NCI-H510A (cell line): Measurements from ENCODE around the gene GSAP.

Experiments
- DNase-seq: peaks from one replicate; lab custom pipeline; 2025; lab: John Stamatoyannopoulos, UW

The GSAP gene

DNA sequence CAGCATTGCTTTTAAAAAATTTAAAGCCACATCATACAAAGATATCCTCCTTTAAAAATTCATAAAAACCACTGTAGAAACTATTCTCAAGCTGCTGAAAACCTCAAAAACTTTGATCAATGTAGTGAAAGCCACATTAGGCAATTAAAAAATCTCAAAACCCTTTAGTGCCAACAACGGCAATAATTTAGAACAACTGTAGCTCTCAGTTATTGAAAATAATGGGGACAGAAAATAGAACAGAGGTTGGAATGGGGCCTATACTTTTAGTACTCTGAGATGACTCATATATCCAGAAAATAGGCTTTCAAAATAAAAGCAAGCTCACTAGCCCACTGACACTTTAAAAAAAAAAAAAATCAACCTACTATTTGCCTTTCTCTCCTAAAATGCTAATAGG lies 87.5 kb downstream of the GSAP start:
- no peak for DNase-seq

DNA sequence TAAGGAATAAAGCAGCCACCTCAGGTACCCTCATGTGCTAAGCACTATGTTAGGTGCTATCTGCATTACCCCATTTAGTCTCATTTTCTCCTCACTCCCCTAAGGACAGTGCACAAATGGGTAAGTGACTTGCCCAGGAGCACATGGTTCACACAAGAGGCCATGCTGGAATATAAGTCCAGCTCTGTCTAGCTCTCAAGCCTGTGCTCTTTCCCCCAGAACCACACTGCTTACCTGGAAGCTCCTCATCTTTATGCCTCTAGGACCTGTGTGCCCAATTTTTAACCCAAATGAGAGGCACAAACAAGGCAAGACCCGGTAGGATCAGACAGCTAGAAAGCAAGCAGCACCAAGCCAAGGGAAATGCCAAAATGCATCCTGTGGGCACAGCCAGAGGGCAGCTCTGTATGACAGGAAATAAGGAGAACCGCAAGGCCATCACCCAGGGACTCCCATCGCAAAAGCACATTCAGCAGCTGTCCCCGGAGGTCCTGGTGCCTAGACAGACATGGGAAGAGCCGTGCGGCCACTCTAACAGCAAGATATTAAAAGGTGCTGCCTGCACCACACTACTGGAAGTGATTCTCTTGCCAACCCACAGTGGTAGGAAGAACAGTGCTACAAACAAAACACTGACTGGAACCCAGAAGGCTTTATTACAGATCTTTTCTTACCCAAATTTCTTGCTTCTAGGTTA lies 88.1 kb downstream of the GSAP start:
- no peak for DNase-seq

DNA sequence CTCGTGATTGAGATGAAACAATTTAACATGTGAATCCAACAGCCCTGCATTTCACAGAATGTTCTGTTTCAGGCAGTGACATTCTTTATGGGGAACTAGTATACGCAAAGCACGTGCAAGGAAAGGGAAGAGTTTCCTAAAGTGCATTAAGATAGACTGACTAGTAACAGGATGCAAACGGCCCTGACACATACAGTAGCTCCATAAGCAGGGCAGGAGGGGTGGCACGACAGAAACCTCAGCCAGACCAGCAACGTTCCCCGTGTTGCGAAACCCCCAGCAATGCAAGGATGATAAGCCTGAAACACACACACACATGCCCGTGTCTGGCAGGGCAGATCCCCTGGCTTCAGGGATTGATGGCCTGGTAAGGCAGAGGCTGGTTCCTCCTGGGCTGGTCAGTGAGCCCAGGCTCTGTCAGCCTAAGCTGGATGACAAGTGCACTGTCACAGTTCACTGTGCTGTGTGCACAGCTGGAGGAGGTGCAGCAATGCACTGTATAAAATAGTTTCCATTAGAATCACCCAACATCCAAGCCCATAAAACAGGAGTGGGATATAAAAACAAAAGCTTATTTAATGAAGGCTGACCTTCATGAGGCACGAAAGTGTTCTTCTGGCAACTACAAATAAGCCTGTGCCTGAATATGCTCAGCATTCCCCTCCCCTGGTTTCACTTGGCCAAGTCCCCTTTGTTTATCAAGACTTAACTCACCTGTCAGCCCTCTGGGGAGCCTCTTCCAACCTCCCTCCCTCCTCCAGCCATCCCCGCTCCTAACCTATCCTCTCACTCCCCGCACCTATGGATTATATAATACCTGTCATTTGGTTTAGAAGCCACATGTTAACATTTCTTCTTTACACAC lies 88.8 kb downstream of the GSAP start:
- no peak for DNase-seq

DNA sequence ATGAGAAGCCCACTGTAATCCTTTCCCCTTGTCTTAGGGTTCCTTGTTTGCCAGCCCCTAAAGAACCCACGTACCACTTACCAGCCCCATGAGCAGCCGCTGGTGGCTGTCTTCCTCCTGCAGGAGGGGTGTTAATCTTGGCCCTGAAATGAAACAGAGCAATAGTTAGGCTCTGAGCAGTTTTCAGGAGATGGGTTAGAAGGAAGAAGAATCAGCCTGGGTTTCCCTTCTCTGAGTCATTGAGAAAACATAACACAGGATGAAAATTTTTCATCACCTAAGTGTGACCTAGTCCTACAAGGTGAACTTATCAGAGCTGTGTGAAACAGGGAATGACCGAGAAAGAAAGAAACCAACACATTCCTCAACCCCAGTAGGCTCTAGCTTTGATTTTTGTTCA lies 90.0 kb downstream of the GSAP start:
- DNase-seq, result no peak

DNA sequence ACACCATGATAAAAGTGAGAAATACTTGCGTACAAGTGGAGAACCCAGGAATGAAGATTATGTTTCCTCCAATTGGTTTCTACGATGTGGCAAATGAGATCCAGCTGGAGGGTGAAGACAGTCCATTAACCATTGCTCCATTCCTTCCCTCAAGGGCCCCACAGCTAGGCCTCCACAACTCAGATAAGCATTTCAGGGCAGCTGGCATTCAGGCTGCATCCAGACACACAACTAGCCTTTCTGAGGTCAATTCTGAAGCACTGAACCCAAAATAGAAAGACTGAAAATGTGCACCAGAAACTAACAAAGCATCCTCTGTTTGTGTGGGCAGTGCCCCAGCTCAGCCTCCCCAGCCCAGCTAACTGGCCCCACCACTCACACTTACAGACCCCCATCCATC lies 94.8 kb downstream of the GSAP start:
- no peak for DNase-seq

DNA sequence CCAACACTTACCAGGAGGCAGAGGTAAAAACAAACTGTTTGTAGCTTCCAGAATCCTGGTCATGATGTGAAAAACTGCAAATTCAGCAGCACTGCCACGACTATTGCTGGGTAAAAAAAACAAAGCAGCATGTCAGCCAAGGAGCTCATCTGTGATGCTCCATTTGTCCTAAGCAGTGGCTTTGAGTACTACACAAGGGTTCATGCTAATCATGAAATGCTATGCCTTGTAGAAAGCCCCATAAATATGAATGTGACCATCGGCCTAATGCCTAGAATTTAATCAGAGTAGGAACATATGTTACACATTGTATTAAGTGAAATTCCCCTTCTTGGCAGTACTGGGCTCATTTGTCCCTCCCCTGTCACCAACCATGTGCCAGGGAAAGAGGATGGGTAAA lies 95.4 kb downstream of the GSAP start:
- no peak for DNase-seq

DNA sequence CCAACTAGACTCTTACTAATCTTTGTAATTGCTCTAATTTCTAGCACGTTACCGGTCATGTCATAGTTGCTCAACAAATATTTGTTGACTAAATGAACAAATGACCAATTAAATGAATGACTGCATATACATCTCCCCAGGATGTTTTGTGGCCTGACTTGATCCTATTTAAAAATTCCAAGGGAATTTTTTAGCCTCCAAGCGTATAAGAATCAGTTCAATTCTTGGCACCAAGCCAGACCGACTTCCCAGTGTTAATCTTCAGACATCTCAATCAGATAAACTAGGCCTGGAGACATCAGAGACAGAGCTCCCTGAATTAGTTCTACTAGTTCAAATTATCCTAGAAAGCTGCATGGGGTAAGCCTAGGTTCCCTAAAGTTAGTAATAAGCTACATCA lies 96.0 kb downstream of the GSAP start:
- DNase-seq, result no peak

DNA sequence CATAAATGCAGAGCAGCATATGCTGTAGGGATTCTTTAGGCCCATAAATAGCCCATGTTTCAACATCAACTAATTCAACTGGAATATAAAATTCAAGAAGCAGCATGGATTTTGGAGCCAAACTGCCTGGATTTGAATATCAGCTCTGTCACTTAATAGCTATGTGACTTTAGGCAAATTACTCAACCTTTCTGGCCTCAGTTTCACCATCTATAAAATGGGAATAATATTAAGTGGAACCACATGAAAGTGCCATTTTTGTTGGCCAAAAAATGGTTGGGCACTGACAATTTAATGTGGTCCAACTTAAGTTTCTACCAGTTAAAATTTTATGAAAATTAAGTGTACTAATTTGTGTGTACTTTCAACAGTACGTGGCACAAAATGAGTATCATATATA lies 98.1 kb downstream of the GSAP start:
- DNase-seq, result no peak

DNA sequence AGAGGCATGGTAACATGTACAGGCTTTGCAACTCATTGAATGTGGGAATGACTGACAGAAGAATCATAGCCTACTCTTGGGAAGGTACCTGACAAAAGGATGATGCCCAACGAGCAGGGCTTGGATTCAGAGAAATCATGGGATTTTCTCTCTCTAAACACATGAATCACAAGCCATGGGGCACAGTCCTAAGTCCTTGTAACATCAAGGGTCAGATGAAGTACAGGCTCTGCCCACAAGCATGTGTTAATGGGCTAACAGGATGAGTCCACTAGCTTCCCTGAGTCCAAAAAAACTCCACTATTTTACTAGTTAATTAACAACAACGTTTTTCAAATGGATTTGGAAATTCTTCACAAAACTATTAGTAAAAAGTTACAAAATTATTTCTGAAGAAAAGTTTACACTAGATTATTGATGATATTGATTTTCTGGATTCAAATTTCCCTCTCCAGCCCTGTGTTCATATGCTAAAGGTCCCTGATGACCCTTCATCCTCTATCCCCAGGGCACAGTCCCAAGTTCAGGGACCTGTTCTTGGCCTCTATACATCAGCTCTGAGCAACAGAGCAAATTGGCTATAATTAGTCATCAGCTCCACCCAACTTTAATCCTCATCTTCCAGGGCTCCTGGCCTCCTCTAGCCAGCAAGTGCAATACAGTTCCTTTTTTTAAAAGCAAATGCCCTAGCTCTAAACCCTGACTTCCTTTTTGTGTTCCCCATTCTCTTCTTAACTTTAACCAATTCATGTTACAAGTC lies 99.8 kb downstream of the GSAP start:
- DNase-seq, result no peak

DNA sequence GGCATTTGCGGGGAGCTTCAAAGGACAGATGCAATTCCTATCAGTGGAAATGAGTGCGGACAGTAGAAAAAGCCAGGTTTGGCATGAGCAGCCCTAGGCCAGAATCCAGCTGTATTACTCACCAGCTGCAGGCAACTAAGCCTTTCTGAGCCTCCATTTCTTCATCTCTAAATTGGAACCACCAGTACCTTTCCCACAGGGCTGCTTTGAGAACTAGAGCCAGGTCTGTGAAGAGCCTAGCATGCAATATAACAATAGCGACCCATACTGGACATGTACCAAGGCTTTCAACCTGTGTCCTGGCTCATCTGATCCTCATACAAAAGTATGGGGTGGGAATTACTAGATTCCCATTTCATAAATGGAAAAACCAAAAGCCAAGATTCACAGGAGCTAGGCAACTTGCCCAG lies 101.0 kb downstream of the GSAP start:
- DNase-seq, result no peak

DNA sequence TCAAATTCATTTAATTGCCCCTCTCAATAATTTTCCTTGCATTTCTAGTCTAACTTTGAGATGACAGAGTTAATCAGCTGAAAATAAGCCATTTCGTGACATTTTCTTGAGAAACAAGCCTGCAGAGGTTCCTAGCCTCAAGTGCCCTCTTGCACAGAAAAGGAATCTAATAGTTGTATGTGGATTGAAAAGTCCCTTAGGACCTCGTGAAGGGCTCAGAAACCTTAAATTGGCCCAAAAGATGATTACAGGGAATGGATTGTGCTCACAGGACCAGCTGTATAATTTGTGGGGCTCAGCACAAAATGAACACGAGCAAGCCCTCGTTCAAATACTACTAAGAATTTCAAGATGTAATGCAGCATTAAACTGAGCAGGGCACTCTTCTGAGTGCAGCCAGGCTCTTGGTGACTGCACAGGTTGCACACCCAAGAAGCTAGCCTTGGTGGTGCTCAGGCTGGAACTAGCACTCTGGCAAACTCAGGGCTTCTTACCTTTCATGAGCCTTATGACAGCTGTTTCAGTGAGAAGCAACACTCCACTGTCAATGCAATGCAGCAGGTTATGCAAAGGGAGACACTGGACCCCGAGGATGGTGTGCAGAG lies 102.2 kb downstream of the GSAP start:
- DNase-seq, result no peak

DNA sequence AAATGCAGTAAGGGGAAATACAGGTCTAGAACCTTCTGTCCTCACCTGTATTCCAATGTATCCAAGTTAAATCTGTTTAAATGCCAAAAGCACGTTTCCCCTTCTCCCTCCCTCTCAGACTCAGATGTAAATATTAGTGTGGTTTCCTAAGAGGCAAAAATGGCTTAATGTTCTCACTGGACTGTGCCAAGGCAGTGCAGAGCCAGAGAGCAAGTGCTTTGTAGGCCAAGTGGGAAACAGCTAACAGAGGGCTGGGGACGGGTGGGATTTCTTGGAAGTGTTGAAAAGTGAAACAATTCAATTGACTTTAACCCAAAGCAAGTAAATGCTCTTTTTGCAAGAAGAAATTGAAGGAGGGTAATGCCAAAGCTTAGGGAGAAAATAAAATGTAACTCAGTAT lies 103.1 kb downstream of the GSAP start:
- DNase-seq, result no peak

DNA sequence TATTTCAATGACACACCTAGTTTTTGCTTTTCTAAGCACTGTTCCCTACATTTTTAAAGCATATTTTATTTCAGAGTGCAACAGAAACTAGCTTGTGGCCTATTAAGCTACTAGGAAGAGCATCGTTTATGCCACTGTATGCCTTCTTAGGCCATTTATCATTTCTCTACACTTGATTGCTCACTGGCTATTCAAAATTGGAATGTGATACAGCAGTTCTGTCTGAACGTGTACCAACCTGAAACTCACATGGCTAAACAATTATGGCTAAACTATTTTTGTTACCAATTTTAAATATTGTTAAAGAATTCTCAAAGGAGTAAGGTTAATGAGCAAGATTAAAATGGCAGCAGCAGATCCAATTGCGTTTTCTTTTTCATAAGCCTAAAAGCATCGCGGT lies 105.2 kb downstream of the GSAP start:
- no peak for DNase-seq

DNA sequence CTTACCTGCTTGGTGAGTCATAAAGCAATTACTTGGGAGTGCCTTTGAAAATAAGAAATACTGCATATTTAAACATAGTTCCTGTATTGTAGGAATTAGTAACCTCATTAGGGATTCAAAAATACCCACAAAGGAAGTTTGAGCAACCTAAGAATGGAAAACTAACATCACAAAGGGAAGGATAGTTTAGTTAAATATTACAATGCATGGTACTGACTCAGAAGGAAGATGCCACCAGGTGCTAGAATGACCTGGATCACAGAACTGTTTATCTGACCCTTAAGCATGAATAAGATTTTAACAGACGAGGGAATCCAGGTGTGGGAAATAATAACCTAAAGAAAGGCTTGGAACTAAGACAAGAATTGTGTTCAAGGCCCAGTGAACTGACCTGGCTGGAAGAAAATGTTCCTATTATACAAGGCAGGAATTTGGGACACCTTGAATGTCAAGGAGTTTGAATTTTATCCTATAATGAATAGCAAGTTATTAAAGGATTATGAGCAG lies 106.4 kb downstream of the GSAP start:
- DNase-seq, result no peak

DNA sequence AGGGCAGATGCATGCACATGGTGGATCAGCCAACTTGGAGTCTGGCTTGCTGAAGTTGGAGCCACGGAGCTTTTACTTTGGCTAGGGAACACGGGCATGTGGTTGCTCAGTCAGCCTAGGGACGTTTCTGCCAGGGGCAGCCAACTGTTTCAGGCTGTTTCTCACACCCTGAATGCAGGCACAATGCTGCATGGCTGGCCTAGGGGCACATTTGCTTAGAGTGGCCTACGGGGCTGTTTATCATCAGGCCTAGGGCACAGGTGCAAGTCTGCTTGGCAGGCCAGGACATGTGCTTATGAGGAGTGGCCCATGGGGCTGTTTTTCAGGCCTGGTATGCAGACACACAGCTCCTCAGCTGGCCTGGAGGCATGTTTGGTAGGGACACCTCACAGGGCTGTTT lies 107.4 kb downstream of the GSAP start:
- no peak for DNase-seq

DNA sequence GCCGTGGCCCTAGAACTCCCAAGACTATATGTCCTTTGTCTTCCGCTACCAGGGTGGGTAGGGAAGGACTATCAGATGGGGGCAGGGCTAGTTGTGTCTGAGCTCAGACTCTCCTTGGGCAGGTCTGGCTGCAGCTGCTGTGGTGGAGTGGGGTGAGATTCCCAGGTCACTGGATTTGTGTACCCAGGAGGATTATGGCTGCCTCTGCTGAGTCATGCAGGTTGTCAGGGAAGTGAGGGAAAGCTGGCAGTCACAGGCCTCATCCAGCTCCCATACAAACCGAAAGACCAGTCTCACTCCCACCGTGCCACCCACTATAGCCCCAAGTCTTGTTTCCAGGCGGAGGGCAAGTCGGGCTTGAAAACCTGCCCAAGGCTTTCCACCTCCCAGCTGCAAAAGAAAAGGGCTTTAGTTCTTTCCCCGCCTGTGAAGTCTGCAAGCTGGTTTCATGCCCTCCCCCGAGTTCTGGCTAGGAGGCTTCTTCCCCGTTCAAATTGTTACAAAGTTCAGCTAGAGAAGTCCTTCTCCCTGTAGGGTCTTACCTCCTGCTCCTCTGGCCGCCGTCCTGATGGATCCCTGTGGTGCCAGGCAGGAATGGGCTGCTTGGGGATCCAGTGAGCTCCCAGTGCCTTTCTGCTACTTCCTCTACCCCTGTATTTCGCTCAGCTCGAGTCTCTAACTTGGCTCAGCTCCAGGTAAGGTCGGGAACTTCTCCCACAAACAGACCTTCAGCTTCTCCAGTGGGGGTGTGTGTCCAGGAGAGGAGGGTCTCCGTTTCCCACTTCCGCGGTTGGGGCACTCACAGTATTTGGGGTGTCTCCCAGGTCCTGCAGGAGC lies 109.7 kb downstream of the GSAP start:
- no peak for DNase-seq

DNA sequence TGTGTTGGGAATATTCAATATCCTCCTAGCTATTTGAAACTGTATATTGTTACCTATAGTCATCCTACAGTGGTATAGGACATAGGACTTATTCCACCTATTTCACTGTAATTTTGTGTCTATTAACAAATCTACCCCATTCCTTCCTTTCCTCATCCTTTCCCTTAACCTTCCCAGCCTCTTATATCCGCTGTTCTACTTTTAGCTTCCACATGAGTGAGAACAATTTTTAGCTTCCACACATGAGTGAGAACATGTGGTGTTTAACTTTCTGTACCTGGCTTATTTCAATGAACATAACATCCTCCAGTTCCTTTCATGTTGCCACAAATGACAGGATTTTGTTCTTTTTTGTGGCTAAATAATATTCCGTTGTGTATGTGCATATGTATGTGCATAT lies 120.6 kb downstream of the GSAP start:
- DNase-seq, result no peak

DNA sequence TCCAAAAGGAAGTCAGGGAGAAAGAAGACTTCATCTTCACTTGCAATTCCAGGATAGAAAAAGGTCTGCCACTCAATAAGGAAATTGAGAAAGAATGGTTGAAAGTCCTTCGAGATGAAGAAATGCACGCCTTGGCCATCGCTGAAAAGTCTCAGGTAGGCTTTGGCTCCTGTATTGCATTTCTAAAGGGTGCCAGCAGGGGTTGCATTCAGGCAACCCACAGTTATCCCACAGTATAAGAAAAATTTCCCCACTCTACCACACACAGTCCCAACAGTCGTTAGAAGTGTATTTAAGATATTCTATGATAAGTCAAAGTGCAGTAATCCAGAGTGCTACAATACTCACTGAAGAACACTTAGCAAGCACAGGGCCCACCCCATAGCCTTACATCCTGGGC lies 123.1 kb downstream of the GSAP start:
- no peak for DNase-seq

DNA sequence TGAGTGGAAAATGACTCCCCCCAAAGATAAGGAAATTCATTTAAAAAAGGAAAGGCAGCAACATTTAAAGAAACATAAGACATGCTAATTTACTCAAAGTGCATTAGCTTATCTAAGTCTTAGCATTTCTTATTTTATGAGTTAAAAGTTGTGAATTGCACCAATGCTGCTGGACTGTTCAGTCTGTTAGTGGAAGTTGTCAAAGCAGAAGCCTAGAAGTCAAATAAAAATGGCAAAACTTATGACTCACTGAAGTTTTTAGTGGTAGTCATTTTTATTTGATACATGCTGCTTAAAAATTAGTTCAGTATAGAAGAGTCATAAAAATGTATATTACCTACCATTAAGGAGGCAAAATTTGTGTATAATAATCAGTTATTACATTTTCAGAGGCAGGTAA lies 125.7 kb downstream of the GSAP start:
- no peak for DNase-seq

DNA sequence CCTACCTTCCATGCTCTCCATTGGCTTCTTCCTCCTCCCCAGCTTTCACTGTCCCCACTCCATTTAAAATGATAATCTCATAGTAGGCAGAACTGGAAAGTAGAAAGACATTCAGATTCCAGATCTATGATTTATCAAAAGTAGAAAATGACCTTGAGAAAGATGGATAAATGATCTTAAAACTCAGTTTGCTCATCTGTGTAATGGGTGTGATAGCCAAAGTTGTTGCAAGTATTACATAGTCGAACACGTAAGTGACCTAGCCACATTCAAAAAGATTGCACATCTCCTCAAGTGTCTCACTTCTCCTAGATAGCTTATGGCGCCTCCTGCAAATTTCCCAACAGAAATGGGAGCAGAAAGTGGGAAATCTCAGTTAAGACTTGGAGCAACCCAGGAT lies 126.8 kb downstream of the GSAP start:
- no peak for DNase-seq

DNA sequence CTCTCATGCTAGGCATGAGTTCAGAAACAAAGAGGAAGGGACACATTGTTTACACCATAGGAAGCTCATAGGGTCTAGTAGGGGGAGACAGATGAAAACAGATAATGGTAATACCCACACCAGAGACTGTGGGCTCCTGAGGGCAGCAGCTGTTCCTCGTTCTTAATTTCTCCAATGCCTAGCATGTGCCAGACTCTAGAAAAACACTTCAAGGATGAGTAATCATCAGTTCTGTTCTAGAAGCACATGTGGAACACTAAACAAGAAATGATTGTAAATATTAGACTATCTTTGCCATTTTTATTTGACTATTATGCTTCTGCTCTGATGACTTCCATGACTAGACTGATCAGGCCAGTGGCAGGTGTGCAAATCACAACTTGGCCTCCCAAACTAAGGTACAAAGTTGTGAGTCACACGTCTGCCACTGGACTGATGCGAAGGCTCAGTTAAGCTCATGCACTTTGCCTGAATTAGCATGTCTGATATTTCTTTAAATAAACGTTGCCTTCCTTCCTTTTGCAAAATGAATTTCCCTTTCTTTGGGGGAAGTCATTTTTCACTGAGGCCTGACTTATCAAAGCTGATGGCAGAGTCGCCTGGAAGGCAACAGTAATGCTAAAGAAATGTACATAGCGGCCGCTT lies 127.4 kb downstream of the GSAP start:
- no peak for DNase-seq
